HAP-1 (cell line): Measurements from ENCODE around the gene EXOC4.

Experiments
- DNase-seq, 2 experiments: peaks; one replicate each; pipeline ENCODE4 v3.0.0-alpha.2; 2016 to 2020; ENCODE audit warnings: low spot score in 2 of 2
- H3K27me3 ChIP-seq: fragments of 250-450 bp; sonication (Bioruptor Pico); 2 replicates; pipeline ENCODE4 v1.5.1; 2020; ENCODE audit warnings: low read depth, mild to moderate bottlenecking, moderate library complexity
- H3K36me3 ChIP-seq: fragments of 250-450 bp; sonication (Bioruptor Pico); replicated peaks from 2 replicates; pipeline ENCODE4 v1.5.1; 2020; ENCODE audit warnings: mild to moderate bottlenecking
- H3K4me1 ChIP-seq: fragments of 250-450 bp; sonication (Bioruptor Pico); 2 replicates; pipeline ENCODE4 v1.5.1; 2020; ENCODE audit warnings: mild to moderate bottlenecking
- H3K4me3 ChIP-seq: fragments of 250-450 bp; sonication (Bioruptor Pico); 2 replicates; pipeline ENCODE4 v1.5.1; 2020; ENCODE audit warnings: mild to moderate bottlenecking, moderate library complexity
- H3K9me3 ChIP-seq: fragments of 250-450 bp; sonication (Bioruptor Pico); 2 replicates; pipeline ENCODE4 v1.5.1; 2020; ENCODE audit warnings: mild to moderate bottlenecking, moderate library complexity
- in situ Hi-C: fragments of 300-500 bp; cut with MboI; formaldehyde crosslinking; loops from 3 replicates; pipeline ENCODE4 v1.14.3; 2020; ENCODE audit warnings: low sequenced_read_pairs, inconsistent platforms, mixed read lengths

EXOC4 gene

DNA sequence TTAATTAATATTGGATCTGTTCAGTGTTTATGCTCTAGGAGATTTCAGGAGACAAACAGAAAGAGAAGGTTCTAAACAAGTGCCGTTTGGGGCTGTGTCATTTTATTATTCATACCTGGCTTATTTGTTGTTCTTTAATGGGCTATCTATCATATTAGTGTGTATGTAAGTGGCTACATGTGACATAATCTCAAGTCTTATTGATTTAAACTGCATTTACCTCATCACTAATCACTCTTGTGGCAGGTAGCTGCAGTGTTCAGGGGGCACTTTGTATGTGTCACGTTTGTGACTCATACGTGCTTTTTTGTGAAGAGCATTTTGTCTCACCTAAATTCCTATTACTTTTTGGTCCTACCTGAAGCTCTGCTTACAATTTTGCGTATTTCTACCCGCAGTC, 95.4 kb downstream of the EXOC4 start:
- Histone ChIP-seq H3K36me3 (no peaks in the 10 kb centered on the region; the same call in 1 of the 2 replicates), H3K9me3 (no peaks in the 10 kb centered on the region), H3K4me3 (no peak overlapping the region), H3K27me3 (no peaks in the 10 kb centered on the region), H3K4me1 (no peaks in the 10 kb centered on the region; the same call in 1 of the 2 replicates)
- no peak for DNase-seq
- in situ Hi-C loops: no loop called here

DNA sequence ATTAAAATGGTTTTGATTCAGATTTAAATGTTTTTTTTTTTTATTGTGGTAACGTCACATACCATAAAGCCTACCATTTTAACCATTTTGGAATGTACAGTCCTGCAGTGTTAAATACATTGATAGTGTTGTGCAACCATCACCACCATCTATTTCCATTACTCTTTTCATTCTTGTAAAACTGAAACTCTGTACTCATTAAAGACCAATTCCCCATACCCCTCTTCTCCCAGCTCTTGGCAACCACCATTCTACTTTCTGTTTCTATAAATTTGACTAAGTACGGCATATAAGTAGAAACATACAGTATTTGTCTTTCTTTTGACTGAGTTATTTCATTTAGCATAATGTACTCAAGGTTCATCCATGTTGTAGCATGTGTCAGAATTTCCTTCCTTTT, 96.2 kb downstream of the EXOC4 start:
- Histone ChIP-seq H3K9me3 (no peaks in the 10 kb centered on the region), H3K4me1 (no peaks in the 10 kb centered on the region; the same call in 1 of the 2 replicates), H3K4me3 (no peak overlapping the region), H3K36me3 (no peaks in the 10 kb centered on the region; the same call in 1 of the 2 replicates), H3K27me3 (no peaks in the 10 kb centered on the region)
- in situ Hi-C loops: no loop called here
- DNase-seq: no peak

DNA sequence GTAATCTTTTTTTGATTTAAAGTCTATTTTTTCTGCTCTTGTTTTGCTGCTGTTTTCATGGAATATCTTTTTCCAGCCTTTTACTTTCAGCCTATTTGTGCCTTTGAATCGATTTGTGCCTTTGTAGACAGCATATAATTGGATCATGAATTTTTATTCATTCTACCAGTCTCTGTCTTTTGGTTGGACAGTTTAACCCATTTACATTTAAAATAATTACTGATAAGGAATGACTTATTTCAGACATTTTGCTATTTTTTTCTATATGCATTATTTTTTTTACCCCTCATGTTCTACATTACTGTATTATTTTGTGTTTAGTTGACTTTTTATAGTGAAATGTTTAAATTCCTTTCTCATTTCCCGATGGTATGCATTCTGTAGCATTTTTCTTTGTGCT, 99.6 kb downstream of the EXOC4 start:
- Histone ChIP-seq H3K27me3 (no peaks in the 10 kb centered on the region), H3K4me3 (no peak overlapping the region), H3K36me3 (no peaks in the 10 kb centered on the region), H3K9me3 (no peaks in the 10 kb centered on the region), H3K4me1 (peaks cover 7% of the 10 kb centered on the region; the same call in 1 of the 2 replicates)
- in situ Hi-C loops: no loop called here
- DNase-seq: no peak

DNA sequence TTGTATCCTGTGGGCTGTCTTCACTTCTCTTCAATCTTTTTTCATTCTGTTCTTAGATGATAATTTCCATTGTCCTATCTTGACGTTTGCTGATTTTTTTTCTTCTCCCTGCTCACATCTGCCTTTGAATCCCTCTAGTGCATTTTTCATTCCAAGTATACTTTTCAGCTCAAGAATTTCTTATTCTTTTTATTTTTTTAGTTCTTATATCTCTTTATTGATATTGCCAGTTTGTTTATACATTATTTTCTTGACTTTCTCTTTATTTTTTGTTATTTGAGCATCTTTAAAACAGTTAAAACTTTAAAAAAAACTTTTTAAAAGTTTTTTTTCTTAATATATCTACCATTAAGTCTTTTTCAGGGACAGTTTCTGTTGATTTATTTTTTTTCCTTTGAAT, 100.9 kb downstream of the EXOC4 start:
- H3K27me3 ChIP-seq: no peaks in the 10 kb centered on the region
- H3K4me3 ChIP-seq: no peak overlapping the region
- no peaks in the 10 kb centered on the region for H3K36me3 ChIP-seq
- peaks cover 7% of the 10 kb centered on the region; the same call in 1 of the 2 replicates for H3K4me1 ChIP-seq
- no peaks in the 10 kb centered on the region for H3K9me3 ChIP-seq
- in situ Hi-C loops: no loop called here
- no peak for DNase-seq

DNA sequence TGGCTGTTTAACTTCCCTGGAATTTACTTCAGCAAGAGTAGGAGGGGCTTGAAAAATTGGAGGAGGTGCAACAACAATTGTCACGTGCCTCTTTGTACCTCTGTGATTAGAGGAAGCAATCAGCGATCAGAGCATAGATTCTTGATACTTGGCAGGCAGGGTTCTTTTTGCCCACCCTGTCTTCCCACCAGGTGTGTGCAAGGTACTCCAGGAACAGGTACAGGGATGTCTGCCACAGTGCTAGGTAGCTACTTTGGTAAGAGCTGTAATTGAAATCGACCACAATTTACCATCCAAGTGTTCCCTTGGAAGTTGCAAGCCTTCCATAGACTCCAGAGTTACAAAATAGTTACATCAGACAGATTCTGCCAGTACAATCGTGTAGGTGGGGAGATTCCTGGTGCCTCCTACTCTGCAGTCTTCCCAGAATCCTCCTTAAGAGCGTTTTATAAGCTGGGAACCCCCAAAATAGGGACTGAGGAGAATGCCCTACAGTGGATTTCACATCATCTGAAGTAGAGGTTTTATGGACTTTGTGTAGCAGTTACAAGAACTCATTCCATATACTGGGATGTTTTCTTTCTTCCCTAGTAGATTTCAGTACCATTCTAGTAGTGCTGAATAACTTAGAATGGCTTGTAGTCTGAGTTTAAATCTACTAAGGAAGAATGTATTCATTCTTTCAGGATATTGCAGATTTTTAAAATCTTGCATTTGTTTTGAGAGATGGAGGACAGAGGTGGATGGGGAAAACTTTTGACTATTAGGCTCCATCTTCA, 101.9 kb downstream of the EXOC4 start:
- in situ Hi-C loops: no loop called here
- H3K4me3 ChIP-seq: no peak overlapping the region
- no peaks in the 10 kb centered on the region for H3K36me3 ChIP-seq
- no peaks in the 10 kb centered on the region for H3K9me3 ChIP-seq
- no peak for DNase-seq
- H3K27me3 ChIP-seq: no peaks in the 10 kb centered on the region
- peaks cover 7% of the 10 kb centered on the region; the same call in 1 of the 2 replicates for H3K4me1 ChIP-seq

DNA sequence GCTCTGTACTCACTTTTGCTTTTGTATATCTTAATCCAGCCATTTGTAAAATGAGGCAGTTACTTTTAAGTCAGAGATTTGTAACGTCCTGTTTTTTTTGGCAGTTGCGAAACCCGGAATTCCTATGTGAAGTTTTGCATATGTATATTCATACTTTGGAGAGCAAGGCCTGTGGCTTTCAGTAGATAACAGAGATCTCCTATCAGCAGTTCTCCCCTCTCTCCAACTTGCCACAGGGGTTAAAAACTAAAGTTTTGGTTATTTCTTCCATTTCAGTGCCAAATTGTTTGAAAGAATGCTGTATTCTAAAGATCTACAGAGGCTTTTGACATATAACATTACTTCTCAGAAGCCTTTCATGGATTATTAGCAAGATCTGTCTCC, 102.4 kb downstream of the EXOC4 start:
- in situ Hi-C loops: no loop called here
- H3K4me1 ChIP-seq: peaks cover 7% of the 10 kb centered on the region; the same call in 1 of the 2 replicates
- no peaks in the 10 kb centered on the region for H3K36me3 ChIP-seq
- no peaks in the 10 kb centered on the region for H3K27me3 ChIP-seq
- no peak overlapping the region for H3K4me3 ChIP-seq
- H3K9me3 ChIP-seq: no peaks in the 10 kb centered on the region
- DNase-seq: peak in 1 of 2 experiments; percentile 9

DNA sequence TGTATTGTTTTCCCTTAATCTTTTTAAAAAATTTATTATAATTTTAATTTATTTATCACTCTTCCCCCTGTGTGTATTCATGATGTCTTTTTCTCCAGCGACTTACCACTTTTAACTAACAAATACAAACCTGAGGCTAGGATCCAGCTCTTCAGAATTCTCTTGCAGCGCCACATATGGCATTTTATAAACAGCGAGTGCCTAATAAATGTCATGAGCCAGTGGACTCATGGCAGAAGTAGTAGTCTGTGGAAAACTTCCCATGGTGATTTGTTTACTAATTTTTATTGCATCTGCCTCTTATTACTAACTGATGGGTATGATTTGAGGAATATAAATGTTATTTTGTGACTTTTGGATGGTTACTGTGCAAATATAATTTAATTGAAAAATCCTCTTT, 102.9 kb downstream of the EXOC4 start:
- H3K9me3 ChIP-seq: no peaks in the 10 kb centered on the region

DNA sequence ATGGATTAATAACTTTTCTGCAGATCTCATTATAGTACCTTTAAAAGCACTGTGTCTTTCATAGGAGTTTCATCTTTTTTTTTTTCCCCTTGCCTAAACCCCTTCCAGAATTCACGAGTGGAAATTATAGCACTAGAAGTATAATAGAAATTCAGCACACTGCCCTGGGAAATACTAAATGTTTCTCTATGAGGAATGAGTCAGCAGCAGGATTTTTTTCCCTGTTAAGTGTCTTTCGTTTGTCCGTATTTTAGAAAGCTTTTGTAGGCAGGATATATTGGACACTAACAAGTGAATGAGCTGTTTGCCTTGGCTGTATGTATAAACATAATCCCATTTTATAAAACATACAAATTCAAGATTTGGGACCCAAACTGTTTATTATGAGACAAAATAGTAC, 105.8 kb downstream of the EXOC4 start:
- no peaks in the 10 kb centered on the region for H3K27me3 ChIP-seq
- in situ Hi-C loops: no loop called here
- H3K4me3 ChIP-seq: no peak overlapping the region
- peaks cover 7% of the 10 kb centered on the region; the same call in 1 of the 2 replicates for H3K4me1 ChIP-seq
- DNase-seq: no peak
- no peaks in the 10 kb centered on the region for H3K36me3 ChIP-seq
- no peaks in the 10 kb centered on the region for H3K9me3 ChIP-seq

More for the DNA sequence above, 102.9 kb downstream of the EXOC4 start:
- in situ Hi-C loops: no loop called here
- H3K27me3 ChIP-seq: no peaks in the 10 kb centered on the region
- H3K4me1 ChIP-seq: peaks cover 7% of the 10 kb centered on the region; the same call in 1 of the 2 replicates
- H3K36me3 ChIP-seq: no peaks in the 10 kb centered on the region
- H3K4me3 ChIP-seq: no peak overlapping the region
- no peak for DNase-seq

DNA sequence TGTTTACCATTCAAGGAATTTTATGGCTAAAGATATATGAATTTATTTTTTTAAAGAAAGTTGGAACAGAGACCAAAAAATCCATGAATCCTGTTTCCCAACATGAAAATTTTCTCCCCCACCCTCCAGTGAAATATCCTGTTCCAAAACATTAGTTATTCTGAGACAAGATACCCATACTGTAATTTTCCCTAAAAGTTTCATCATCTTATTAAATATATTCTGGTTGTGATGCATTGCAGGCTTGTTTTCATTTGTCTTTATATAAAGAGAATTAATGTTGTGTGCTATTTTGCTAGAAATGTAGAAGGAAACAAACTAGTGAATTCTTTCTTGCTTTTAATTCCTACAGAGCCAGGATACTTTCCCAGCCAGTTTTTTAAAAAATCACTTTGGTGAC, 106.6 kb downstream of the EXOC4 start:
- DNase-seq: no peak
- H3K36me3 ChIP-seq: no peaks in the 10 kb centered on the region

DNA sequence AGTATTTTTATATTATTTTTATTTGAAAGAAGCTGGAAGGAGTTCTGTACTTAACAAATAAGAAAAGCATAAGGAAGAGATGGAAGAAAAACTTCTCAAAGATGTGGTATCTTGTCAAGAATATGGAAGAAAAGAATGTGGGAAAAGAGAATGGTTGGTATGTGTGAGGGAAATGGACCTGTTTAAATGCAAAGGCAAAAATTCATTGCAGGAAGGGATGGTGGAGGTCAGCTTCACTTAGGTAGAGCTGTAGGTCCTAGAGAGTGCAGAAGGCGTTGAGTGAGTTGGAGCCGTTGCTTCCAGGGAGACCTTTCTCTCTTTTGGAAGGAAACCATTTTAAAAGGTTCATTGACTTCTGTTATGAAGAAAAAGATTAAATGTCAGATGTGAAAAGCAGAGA, 107.3 kb downstream of the EXOC4 start:
- in situ Hi-C loops: no loop called here
- no peaks in the 10 kb centered on the region for H3K9me3 ChIP-seq
- H3K36me3 ChIP-seq: no peaks in the 10 kb centered on the region
- no peak overlapping the region for H3K4me3 ChIP-seq
- no peaks in the 10 kb centered on the region for H3K27me3 ChIP-seq
- no peak for DNase-seq
- 0 out of 2 replicates have a peak, but pooled peaks cover 3% of the 10 kb centered on the region for H3K4me1 ChIP-seq

More for the DNA sequence above, 106.6 kb downstream of the EXOC4 start:
- Histone ChIP-seq H3K4me1 (peaks cover 7% of the 10 kb centered on the region; the same call in 1 of the 2 replicates), H3K9me3 (no peaks in the 10 kb centered on the region), H3K27me3 (no peaks in the 10 kb centered on the region), H3K4me3 (no peak overlapping the region)
- in situ Hi-C loops: no loop called here

DNA sequence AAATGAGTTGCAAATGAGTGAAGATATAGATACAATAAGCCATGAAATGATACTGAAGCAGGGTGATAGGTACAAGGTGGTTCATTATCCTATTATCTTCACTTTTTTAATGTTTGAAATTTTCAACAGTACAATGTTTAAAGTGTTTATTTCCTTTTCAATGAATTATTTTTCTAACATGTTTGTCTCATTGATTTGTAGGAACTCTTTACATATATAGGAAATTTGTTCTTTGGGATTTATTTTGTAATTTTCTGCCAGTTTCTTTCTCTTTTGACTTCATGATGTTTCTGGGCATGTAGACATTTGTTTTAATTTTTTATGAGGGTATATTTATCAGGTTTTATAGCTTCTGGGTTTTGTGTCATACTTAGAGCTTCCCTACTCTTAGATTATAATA, 108.9 kb downstream of the EXOC4 start:
- Histone ChIP-seq H3K9me3 (no peaks in the 10 kb centered on the region), H3K36me3 (no peaks in the 10 kb centered on the region), H3K4me3 (no peak overlapping the region), H3K27me3 (no peaks in the 10 kb centered on the region), H3K4me1 (no peaks in the 10 kb centered on the region)
- DNase-seq: no peak
- in situ Hi-C loops: no loop called here

DNA sequence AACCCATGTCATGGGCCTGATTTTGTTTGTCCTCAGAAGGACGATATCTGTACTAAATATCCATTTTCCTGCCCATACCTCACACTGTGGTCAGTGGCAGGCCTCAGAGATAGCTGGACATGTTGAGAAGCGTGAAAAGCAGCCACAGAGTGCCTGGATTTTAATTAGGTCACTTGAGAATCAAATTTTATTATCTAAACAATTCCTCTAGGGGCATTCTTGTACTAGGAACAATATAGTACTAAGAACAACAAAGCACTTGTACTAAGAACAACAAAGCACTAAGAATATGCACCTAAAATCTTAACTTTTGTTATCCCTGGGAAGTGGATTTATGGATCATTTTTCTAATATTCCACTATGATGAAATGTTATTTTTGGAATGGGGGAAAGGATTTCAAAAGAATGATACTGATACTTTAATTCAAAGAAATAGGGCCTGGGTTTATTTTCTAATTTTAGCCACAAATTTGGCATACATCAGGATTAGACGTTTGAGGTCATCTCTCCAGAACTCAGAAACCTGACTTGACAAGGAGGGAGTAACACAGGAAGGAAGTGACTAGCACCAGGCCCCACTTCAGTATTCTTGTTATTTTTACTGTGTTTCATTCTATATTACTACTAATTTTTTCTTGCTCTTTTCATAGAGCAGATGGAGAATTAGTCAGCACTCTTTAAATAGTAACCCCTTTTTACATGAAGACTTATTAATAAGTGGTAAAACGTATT, 112.2 kb downstream of the EXOC4 start:
- Histone ChIP-seq H3K9me3 (no peaks in the 10 kb centered on the region), H3K36me3 (no peaks in the 10 kb centered on the region), H3K4me3 (no peak overlapping the region), H3K4me1 (no peaks in the 10 kb centered on the region; the same call in 1 of the 2 replicates), H3K27me3 (no peaks in the 10 kb centered on the region)
- DNase-seq: no peak
- in situ Hi-C loops: no loop called here

DNA sequence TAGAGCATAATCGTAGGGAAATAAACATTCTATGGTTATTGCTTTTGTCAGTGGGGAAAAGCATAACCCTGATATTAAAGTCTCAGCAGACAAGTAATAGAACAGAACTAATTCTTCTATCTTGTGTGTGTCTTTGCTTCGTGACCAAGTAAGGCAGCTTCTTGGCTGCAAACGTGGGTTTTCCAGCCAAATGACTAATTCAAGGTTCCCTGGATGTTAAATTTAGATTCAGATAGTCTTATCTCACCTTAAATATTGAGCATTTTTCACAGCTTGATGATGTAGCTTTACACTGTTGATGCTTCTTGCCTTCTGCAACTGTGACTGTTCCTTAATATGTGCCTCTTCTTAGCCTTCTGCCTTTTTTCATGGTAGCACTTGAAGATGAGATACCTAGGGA, 113.0 kb downstream of the EXOC4 start:
- Histone ChIP-seq H3K4me1 (no peaks in the 10 kb centered on the region; the same call in 1 of the 2 replicates), H3K4me3 (no peak overlapping the region), H3K36me3 (no peaks in the 10 kb centered on the region), H3K27me3 (no peaks in the 10 kb centered on the region), H3K9me3 (no peaks in the 10 kb centered on the region)
- DNase-seq: no peak
- in situ Hi-C loops: no loop called here

DNA sequence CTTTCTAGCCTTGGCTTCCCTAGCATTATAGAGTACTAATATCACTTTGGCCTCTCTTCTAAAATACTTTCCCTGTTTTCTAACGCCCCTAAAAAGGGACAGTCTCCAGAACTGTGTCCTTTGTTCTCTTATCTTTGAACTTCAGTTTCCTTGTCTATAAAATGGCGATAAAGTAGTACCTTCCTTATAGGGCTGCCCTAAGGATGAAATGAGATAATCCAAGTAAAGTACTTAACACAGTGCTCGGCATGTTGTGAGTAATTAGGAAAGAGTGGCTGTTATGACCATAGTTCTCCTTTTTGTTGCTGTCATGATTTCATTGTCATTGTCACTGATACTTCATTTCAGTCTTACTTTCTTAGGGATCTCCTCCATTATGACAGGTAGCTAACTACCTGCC, 114.7 kb downstream of the EXOC4 start:
- no peak for DNase-seq
- in situ Hi-C loops: no loop called here
- H3K4me1 ChIP-seq: no peaks in the 10 kb centered on the region; the same call in 1 of the 2 replicates
- no peaks in the 10 kb centered on the region for H3K27me3 ChIP-seq
- H3K4me3 ChIP-seq: no peak overlapping the region
- H3K9me3 ChIP-seq: no peaks in the 10 kb centered on the region
- H3K36me3 ChIP-seq: no peaks in the 10 kb centered on the region
